ENCODE results near the gene SETD1A.
"Not testable (repeated sequence)": the region's sequence is repeated elsewhere in the genome, so short reads cannot be mapped to it uniquely, and the experiment has no call there.

SETD1A gene

DNA sequence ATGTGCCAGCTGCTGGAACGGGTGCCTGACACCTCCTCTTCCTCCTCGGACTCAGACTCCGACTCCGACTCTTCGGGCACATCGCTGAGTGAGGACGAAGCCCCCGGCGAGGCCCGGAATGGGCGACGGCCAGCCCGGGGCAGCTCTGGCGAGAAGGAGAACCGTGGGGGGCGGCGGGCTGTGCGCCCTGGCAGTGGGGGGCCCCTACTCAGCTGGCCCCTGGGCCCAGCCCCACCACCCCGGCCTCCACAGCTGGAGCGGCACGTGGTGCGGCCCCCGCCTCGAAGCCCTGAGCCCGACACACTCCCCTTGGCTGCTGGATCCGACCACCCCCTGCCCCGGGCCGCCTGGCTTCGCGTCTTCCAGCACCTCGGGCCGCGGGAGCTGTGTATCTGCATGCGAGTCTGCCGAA lies 27.4 kb upstream of the SETD1A start:
- no peak for DNase-seq

DNA sequence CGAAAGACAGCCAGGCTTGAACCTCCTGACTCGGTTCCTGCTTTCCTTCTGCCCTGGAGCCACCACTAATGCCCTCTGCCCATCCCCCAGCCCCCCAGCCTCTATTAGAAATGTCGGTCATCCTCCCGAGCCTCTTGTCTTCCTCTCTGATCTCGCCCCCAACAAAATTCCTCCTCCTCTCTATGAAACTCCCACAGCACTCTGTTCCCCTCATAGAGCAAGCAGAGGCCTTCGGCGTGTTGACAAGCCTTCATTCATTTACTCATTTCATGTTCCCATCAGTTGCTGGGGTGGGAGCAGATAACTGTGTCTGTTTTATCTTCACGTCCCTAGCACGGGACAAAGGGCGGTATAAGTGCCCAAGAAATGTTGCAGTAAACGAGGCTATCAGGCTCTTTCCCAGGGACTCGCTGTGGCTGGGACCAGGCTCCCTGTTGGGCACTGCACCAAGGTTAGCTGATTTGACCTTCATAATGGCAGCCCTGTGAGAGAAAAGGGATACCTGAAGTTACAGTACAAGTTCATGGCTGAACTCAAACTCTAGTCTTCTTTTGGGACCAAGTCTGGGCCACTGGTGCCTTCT lies 26.4 kb upstream of the SETD1A start:
- DNase-seq, result no peak

DNA sequence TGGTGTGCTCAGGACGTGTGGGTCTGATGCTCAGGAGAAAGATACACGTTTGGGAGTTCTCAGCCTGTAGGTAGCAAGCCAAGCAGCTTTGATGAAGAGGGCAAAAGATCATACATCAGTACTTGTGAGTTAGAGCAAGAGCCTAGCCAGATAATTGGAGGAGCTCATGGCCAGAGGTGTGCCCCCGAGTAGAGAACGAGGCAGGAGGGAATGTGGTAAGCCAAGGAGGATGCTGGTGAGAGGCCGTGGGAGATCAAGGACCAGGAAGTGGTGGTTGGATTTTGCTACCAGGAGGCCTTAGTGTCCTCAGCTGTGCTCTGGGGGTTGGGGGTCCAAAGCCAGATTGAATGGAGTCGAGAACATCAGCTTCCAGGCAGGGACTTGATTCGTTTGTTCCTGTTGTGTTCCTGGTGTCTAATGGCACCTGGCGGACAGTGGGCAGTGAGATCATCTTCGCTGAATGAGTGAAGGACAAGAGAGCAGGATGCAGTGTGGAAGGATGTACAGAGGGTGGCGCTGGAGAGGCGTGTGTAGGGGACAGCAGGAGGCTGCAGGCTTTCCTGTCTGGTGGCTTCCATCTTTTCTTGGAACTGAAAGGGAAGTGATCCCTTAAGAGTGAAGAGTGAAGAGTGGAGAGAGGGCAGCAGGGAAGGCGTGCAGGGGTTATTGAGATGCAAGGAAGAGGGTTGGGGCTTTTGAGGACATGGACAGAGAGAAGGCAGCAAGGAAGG lies 22.6 kb upstream of the SETD1A start:
- DNase-seq, result peak; percentile 47

DNA sequence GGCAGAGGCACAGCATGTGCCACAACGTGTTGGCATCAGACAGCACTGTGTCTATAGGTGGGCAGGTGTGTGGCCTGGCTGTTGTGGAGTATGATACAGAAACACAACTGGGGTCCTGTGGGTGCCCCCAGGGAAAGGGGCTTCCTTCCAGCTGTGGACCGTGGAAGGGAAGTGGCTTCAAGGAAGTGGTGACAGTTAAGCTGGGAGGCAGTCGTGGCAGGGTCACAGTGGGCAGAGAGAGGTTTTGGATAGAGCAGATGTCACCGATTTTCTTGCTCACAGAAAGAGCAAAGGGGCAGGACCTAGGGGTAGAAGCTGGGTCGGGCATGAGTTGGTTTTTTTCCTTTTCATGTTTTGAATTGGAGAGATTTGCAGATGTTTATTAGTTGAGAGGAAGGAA lies 19.9 kb upstream of the SETD1A start:
- no peak for DNase-seq

DNA sequence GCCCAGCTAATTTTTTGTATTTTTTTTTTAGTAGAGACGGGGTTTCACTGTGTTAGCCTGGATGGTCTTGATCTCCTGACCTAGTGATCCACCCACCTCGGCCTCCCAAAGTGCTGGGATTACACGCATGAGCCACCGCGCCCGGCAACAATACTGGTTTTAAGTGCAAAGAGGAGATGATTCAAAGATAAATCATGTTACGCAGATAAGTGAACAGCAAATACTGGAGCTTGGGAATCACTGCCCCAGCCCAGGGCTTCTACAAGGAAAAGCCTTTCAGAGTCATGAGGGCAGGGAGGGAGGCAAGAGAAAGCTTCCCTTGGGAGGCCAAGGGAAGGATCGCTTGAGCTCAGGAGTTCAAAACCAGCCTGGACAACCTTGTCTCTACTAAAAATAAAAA lies 18.0 kb upstream of the SETD1A start:
- not testable (repeated sequence) for DNase-seq

DNA sequence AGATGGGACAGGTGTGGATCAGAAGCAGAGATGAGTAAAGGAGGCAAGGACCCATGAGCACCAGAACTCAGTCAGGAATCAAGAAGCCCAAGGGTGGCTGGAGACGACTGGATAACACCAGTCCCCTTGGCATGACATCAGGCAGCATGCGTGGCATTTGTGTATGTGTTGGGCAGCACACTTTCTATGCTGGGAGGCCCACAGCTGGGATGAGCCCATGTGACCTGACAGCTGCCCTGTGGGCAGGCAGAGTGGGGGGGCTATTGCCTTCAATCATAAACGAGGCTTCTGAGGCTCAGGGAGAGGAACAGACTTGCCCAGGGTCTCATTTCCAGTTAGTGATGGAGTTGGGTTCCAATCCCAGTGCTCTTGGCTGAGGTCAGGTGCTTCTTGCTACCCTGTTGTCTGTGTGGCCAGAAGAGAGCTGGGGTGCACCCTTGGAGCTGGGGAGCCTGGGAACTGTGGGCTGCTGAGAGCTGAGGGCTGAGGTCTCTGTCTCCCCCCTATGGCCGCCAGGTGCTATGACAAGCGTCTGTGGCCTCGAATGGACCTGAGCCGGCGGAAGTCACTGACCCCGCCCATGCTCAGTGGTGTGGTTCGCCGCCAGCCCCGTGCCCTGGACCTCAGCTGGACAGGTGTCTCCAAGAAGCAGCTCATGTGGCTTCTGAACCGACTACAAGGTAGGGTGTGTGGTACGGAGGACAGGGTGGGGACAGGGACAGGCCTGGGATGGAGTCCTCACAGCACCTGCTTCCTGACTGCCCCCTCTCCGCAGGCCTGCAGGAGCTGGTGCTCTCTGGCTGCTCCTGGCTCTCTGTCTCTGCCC lies 15.7 kb upstream of the SETD1A start:
- DNase-seq, result peak; percentile 73

DNA sequence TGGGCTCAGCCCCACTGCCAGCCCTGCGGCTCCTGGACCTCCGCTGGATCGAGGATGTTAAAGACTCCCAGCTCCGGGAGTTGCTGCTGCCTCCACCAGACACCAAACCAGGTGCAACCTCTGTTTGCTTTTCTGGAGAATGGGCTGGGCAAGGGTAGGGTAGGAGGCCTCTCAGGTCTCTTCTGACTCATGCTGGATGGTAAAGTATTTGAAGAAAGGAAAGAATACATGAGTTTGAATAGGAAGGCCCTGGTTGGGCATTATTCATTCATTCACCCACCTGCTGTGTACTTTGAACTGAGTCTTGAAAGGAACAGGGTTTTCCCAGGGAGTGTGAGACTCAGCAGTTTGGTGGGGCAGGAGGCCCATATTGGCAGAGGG lies 15.1 kb upstream of the SETD1A start:
- DNase-seq, result no peak

DNA sequence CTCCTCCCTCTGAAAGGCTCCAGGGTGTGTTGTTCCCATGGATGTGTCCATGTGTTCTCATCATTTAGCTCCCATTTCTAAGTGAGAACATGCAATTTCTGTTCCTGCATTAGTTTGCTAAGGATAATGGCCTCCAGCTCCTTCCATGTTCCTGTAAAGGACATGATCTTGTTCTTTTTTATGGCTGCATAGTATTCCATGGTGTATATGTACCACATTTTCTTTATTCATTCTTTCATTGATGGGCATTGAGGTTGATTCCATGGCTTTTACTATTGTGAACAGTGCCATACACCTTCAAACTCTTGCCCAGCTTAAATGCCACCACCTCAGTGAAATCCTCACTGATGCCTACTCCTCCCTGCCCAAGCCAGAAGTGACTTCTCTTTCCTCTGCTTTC lies 13.2 kb upstream of the SETD1A start:
- DNase-seq, result no peak

DNA sequence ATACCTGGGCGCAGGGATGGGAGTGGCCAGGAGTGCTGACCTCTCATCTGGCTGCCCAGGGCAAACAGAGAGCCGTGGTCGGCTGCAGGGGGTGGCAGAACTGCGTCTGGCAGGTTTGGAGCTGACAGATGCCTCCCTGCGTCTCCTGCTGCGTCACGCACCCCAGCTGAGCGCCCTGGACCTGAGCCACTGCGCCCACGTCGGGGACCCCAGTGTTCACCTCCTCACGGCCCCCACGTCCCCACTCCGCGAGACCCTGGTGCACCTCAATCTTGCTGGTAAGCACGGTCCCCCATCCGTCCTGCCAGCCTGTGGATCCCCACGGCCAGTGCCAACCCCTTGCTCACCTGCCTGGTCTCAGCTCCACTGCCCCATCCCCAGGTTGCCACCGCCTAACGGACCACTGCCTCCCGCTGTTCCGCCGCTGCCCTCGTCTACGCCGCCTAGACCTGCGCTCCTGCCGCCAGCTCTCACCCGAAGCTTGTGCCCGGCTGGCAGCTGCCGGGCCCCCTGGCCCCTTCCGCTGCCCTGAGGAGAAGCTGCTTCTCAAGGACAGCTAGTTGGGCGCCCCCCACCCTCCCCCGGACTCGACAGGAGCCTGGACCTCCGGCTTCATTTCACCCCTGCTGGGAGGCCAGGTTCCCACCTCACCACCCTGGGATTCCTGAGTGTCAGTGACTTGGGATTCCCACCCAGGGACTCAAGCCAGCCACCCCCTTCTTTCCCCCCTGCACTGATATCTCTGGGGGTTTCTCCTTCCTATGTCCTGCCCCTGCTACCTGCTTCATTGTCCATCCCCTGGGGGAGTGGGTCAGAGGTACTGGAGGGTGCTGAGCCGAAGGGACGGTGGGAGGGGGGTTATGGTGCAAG lies 10.6 kb upstream of the SETD1A start:
- DNase-seq, result no peak

DNA sequence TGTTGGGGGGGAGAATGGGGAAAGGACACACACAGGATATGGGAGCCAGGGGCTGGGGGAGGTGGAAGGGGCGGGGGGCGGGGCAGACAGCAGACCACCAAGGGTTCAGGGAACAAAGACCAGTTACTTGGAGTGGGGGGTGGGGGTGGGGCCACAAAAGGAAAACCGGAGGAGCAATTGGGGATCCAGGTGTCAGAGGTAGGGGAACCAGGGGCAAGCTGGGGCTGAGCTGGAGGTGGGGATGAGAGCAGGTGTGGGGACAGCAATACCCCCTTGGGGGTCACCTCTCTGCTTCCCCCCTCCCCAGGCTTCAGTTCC lies 10.1 kb upstream of the SETD1A start:
- no peak for DNase-seq

DNA sequence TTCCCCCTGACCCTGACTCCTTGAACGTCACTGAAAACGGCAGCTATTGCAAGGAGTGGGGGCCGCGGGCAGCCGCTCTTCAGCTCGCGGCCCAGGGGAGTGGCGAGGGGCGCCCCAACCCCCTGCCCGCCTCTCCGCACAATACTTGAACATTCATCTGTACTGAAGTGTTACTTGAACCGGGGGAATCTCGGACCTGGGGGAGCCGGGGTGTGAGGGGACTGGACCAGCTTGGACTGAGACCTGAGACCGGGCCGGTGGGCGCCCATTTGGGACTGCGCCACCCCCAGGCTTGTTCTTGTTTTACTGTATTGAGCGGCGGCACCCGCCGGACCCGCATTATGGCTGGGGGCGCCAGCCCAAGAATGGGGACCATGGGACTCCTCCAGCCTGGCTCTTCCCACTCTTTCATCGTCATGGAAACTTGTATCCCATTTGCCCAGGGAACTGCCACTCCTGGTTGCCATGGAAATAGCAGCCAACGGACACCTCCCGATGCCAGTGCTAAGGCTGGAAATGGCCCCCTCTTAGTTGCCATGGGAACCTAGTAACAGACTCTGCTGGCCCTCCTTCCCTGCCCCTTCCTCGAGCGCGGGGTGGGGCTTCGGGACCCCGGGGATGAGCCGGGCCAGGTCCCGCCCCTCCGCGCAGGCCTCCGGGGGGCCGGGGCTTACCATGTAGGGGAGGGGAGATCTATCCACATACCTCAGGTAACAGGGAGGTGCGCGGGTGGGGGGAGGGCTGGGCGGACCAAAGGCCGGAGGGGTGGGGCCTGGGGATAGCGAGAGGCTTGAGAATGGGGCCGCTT lies 9.5 kb upstream of the SETD1A start:
- no peak for DNase-seq

DNA sequence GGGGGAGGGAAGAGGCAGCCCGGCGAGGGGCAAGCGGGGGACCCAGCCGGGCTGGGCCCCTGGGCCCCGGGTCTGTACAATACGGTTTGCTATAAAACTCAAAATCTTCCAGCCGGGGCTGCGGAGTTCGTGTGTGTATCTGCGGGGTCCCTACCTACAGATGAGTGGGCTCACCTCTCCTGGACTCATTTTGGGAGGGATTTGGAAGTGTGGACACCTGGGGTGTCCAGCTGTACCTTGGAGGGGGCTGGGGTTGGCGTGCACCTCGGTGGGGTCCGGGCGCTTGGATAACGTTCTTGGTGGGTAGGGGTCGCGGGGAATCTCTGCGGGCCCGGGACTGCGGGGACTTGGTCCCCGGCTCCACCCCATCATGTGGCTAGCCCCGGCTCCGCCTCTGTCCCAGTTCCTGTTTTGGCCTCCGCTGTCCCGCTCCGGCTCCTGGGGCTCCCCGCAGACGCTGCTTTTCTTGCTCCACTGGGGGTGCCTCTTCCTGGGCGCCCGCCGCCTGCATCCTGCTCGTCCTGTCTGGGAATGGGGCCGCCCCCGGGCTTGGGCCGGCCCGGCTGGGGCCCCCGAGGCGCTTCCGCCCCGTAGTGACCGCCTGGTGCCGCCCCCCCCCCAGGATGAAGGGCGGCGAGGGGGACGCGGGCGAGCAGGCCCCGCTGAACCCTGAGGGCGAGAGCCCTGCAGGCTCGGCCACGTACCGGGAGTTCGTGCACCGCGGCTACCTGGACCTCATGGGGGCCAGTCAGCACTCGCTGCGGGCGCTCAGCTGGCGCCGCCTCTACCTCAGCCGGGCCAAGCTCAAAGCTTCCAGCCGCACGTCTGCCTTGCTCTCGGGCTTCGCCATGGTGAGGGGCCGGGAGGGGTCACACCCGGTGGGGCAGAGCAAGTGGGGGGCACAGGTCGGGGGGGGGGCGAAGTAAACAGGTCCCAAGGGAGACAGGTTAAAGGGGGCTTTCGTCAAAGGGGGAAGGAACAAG lies 8.6 kb upstream of the SETD1A start, which contains the start of gene ORAI3:
ORAI3 (plus strand) TSS at position 402 of the 983 bp plus-strand sequence; CDS start at position 624, 222 bp downstream.
- peak; percentile 62 for DNase-seq

DNA sequence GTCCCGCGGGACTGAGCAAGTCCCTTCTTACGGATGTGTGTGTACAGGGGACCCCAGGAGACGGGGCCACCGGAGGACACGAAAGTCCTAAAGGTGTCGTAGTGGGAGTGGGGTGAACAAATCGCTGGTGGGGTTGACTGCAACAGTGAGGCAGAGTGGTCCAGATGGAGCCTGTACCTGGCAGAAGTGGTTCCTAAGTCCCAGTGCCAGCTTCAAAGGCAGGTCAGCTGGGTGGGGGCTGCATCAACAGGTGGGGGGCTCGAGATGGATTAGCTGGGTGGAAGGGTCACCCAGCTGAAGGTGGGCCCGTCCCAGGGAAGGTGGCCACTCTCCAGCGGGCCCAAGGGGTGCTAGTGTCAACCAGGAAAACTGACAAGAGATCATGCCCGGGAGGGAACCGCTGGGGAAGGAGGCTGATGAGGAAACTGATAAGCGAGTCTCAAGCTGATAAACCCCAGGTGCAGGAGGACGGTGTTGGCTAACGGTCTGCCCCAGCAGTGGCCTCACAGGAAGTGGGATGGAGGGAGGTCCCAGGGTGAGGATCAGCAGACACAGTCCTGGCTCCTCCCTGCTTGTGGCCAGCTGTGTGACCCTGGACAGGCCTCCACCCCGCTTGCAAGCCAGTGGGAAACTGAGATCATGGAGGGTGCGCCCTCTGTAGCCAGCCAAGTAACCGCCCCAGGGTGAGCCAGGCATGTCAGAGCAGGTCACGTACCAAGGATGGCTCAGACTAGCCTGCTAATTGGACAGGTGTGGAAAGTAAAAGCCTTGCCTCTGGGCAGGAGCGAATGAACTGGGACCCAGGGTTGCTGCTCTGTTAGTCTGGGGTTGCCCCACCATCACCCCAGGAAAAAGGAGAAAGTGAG lies 7.7 kb upstream of the SETD1A start:
- DNase-seq, result peak; percentile 49

DNA sequence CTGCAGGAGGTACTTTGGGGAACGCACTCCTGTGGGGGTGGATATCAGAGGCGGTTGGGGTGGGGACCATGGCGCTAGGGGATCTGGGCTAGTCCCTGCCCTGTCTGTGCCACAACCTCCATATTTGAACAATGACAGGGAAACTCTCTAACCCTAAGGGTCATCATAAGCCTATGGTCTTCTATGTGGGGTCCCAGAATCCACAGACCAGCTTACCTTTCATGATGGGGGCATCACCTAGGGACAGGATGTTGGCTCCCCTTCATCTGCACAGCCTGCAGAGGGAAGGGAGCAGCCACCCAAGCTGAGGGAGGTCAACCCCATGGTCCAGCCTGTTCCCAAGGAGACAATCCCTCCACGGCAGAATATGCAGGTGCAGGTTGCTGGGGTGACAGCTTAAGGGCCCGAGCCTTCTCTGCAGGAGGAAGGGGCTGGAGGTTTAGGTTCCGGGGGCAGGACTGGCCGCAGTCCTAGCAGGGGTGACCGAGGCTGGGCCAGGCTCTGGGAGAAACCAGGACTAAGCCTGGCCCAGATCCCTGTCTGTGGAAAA lies 7.0 kb upstream of the SETD1A start:
- DNase-seq, result no peak

DNA sequence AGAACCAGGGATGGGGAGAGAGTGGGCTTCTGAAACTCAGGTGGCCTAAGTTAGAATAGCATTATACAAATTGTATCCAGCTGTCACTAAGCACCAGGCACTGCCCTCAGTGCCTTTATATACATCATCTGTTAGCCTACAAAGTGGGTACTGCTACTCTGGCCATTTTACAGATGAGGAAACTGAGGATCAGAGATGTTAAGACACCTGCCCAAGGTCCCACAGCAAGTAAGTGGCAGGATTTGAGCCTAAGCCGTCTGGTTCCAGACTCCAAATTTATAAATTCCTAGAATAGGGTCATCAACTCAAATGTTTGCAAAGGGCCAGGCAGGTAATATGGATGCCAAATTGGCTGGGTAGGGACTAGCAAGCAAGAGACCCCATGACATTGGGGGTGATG lies 6.4 kb upstream of the SETD1A start:
- no peak for DNase-seq

DNA sequence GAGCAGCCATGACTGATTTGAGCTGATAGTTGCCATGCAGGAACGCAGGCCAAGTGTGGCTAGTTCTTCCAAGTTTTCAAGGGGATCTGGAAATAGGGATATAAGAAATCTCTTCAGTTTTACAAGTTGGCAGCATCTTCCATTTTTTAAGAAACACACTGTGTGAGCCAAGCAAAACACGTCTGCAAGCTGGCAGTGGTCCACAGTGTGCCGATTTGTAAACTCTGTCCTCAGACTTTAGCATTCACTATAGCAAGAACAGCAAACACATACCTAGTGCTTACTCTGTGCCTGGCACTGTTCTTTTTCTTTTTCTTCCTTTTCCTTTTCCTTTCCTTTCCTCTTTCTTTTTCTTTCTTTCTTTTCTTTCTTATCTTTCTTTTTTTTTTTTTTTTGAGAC lies 5.8 kb upstream of the SETD1A start:
- DNase-seq, result no peak

DNA sequence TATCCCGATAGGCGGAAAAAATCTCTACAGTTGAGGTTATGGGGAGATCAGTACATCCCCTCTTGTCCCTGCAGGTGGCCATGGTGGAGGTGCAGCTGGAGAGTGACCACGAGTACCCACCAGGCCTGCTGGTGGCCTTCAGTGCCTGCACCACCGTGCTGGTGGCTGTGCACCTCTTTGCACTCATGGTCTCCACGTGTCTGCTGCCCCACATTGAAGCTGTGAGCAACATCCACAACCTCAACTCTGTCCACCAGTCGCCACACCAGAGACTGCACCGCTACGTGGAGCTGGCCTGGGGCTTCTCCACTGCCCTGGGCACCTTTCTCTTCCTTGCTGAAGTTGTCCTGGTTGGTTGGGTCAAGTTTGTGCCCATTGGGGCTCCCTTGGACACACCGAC lies 4.4 kb upstream of the SETD1A start:
- DNase-seq, result no peak

DNA sequence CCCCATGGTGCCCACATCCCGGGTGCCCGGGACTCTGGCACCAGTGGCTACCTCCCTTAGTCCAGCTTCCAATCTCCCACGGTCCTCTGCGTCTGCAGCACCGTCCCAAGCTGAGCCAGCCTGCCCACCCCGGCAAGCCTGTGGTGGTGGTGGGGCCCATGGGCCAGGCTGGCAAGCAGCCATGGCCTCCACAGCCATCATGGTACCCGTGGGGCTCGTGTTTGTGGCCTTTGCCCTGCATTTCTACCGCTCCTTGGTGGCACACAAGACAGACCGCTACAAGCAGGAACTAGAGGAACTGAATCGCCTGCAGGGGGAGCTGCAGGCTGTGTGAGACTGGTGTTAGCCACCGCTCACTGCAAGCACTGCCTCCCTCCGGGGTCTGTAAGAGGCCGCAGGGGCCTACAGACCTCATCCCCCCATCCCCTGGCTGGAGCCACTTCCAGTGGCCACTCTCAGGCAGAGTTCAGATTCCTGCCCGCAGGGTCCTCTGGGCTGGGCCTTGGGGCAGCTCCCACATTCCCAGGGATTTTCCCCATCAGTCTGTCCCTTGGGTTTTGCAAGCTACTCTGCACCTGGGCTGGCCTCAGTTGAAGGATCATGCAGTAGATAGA lies 3.9 kb upstream of the SETD1A start:
- peak; percentile 72 for DNase-seq

DNA sequence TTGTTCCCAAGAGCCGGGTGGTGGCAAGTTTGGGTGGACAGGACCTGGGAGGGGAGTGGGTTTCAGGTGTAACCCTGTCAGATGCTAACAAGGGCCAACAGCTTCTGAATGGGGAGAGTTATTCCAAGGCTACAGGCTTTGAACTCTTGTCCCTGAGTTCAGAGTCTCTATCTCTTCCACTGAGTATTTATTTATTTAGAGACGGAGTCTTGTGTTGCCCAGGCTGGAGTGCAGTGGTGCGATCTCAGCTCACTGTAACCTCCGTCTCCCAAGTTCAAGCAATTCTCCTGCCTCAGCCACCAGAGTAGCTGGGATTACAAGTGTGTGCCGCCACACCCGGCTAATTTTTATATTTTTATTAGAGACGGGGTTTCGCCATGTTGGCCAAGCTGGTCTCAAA lies 2.6 kb upstream of the SETD1A start:
- no peak for DNase-seq

All from CD4-positive, alpha-beta T cell treated with Interleukin-17A for 4 hours (primary cell).